Activated CD8-positive, alpha-beta memory T cell treated with anti-CD3 and anti-CD28 coated beads, Interleukin-2, amount 50 U/mL, for 24 hours (primary cell): ENCODE results near the gene KITLG.
"Not testable (repeated sequence)": the region's sequence is repeated elsewhere in the genome, so short reads cannot be mapped to it uniquely, and the experiment has no call there.

Experiments used
- DNase-seq: peaks from one replicate; pipeline ENCODE4 v3.0.0-alpha.2; 2020; ENCODE audit errors: extremely low read depth

Gene KITLG

DNA sequence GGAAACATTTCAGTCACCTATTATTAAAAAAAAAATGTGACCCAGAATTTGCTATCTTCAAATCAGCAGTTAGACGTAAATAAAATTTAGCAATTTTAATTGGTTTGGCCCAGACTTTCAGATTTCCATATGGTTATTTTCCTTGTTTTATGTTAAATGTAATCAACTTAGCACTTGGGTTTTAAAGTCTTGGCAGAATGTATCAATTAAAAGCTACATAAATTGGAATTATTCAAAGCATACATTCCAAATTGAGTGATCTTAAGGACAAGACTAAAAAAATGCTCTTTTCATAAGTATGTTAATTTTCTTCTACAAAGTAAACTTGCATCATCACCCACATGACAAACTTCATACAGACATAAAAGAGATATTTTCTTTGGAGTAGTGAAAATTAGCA, 3.4 kb downstream of the KITLG start:
- no peak for DNase-seq

DNA sequence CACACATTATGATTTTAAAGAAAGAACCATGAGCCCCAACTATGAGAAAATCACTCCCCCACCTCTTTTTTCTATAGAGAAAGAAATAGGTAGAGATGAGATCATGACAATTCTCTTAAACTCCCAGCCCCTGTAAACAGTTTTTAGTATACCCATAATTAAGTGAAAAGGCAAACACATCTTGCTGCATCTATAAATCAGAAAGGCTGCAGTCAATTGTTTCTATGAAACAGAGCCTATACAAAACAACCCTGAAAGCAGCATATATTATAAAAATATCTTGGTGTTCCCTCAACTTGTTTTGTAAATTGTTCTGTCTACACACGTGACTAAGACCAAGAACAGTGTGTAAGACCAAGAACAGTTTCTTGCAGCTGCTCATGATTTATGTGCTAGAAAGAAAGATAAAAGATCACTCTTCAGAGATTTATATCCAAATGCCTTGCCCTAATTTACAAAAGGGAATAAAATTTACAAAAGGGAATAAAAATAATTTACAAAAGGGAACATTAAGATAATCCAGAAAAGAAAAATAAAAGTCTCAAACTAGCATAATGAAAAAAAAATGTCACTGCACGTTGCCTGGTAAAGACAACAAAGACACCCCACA, 4.8 kb downstream of the KITLG start:
- DNase-seq = no peak

DNA sequence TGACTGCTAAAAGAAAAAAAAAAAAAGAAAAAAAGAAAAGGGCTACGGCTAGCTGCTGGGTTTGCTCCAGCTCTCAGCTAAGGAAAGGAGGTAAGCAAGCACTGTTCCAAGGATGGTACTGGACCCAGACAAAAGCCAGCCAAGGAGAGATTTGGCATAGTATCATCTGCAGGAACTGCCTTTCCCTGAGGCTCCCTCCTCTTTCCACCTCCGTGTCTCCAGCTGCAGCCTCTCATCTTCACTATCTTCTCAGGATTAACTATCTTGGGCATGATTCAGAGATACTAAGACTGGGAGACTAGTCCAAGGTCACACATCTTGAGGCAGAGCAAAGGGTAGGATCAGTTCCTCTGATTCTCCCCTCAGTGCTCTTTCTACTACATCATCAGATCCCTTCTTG, 6.0 kb downstream of the KITLG start:
- DNase-seq = no peak

GRCh38 chr12:88573583-88573982, 6.7 kb downstream of the KITLG start:
- DNase-seq = no peak

- DNase-seq = no peak
These were observed 7.3 kb downstream of the KITLG start for GRCh38 chr12:88572781-88573549.

DNA sequence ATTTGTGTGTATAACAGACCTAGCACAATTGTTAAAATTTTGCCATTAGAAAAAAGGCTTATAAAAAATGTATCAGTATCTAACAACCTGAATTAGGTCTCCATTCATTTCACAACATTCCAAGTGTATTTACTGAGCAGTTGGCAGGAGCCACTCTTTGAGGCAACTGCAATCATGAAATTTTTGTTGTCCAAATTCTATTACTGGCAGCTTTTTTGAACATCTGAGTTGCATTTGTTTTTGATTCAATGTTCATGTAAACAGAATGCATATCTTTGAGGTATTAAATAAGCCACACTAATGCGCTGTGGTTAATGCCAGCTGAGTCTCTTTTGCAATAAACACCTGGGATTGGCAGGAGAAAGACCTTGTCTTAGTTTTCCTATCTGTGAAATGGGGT, 8.7 kb downstream of the KITLG start:
- DNase-seq = no peak

DNA sequence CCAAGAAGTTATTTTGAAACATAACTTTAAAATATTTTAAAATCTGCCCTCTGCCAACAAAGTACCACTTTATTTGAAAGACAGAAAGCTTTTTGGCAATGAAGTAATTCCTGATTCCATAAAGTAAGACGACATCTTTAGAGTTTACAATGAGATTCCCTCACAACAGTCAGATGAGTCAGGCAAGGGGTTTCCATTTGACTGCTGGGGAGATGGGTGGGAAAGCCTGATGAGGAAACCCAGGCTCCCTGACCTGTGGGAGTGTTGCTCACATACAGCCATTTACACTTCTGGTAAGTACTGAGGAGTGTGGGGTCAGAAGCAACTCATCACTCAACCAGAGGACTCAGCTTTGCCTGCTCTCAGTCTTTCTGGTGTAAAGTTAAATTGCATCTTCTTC, 10.2 kb downstream of the KITLG start:
- no peak for DNase-seq

GRCh38 chr12:88566430-88566829, 13.8 kb downstream of the KITLG start:
- no peak for DNase-seq

DNA sequence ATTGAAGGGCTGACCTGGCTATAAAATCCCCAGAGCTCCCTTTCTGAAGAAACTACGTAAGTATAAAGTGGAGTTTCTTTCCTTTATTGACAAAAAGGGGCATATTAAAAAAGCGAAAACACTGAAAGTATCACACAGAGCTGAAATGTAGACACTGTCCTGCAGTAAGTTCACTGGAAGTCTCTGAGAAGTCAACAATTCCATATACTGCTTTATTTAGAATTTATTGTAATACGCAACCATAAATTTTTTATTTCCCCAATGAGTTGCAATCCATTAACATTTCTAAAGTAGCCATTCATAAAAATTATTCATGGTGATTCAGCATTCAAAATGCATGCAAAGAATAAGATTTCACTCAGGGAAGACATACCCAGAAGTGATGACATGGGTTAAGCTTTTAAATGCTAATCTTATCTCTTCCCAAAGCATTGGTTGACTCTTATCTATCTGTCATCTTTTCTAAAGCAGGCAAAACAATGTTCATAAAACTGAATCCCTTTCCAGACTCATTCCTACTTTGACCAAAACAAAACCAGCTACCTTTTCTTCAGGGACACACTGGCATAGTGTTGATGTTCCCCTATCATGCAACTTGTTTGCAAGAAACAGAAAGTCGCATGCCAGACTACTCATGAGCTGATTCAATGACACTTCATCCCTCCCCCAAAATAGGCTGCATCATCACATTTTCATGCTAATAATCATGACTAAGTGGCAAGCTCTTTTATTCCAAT, 17.3 kb downstream of the KITLG start:
- DNase-seq = no peak

DNA sequence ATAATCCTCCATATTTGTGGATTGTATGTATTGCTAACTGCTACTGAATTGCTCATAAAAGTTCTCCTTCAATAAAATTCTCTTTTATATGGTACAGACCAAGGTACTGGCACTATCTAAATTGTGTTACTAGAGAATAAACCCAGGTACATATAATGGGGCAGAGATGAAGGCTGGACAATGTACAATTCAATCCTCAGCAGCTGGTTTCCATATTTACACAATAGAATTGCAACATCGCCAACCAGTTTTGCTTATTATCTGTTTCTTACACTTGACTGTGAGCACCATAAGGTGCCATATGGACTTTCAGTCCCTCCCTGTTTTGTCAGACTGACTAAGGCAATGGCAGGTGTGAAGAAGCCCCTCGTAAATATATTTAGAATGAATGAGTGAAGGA, 18.1 kb downstream of the KITLG start:
- DNase-seq = no peak

DNA sequence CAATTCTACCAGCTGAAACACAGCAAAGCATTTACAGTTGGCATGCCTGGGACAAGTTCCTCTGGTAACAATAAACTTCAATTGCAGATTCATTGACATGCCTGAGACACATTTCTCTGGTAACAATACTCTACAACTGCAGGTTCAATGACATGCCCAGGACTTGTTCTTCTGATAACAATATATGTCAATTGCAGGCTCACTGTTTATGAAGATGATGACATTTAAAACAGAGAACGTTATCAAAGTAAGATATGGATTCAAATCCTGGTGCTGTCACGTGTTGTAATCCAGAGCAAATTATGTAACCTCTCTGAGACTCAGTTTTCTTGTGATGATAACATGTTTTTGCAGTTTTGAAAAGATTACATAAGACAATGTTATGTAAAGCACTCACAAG, 20.5 kb downstream of the KITLG start:
- DNase-seq = no peak

GRCh38 chr12:88559199-88559598, 21.1 kb downstream of the KITLG start:
- DNase-seq = no peak

DNA sequence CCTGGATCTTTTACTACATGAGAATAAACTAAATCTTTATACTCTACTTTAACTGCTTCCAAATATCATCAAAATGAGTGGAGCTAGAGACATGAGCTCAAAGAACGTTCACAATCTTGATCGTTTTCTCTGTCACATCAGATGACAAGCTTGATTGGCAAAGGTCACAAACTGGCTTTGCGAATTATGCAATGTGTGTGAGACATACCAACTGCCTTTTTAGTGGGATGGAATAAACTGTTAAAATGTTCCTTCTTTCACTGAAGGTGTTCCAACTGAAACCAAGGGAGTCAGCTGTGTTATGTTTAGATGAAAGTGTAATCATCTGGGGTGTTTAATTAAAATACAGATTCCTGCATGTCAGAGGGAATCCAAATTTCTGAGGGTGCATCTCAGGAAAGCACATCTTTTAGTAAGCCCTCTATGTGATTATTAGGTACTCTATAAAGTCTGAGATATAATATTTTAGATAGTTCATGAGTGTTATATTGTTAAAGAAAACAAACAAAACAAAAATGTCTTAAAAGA, 21.9 kb downstream of the KITLG start:
- no peak for DNase-seq

GRCh38 chr12:88556213-88556774, 24.0 kb downstream of the KITLG start:
- no peak for DNase-seq

GRCh38 chr12:88553941-88554658, 26.2 kb downstream of the KITLG start:
- no peak for DNase-seq

DNA sequence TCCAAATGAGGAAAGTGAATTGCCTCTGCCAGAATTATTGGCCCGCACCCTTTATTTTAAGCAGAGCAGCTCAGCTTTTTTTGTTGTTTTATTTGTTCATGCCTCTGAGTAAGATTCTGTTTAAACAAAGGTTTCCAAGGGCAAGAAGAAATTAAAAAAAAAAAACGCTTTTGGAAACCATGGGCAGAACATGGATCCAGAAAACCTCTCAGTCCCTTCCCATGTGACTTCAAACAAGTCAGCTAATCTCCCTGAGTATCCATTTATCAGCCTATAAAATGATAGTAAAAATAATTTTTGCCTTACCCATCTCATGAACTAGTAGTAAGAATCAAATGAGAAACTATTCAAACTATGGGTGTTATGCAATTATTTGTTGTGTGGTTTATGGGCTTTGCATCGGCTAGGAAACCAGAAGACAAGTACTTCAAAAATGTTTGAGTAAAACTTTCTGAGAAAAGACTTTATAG, 27.6 kb downstream of the KITLG start:
- no peak for DNase-seq

DNA sequence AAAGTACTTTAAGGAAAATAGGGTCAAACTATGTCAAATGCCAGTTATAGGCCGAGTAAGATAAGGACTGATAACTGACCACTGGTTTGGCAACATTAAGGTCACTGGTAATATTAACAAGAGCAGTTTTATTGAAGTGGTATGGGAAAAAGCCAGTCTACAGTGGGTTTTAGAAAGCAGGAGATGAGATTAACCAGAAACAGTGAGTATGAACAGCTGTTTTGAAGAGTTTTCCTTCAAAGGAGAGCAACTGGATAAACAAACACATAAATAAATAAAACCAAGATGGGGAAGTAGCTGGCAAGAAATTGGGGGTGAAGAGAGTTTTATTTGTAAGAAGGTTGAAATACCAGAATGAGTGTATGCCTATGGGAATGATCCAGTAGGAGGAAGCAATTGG, 30.3 kb downstream of the KITLG start:
- DNase-seq = no peak

DNA sequence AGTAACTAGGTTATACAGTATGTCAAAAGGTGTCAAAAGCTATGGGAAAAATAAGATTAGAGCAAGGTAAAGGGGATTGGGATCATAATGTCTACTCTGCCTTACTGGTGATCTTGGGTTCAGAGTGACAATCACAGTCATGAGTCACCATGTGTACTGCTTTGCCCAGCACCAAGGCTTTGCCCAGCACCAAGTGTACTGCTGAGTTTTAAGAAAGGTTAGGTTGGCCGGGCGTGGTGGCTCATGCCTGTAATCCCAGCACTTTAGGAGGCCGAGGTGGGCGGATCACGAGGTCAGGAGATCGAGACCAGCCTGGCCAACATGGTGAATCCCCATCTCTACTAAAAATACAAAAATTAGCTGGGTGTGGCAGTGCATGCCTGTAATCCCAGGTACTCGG, 32.3 kb downstream of the KITLG start:
- not testable (repeated sequence) for DNase-seq

- DNase-seq = no peak
These were observed 33.4 kb downstream of the KITLG start for GRCh38 chr12:88546853-88547252.

DNA sequence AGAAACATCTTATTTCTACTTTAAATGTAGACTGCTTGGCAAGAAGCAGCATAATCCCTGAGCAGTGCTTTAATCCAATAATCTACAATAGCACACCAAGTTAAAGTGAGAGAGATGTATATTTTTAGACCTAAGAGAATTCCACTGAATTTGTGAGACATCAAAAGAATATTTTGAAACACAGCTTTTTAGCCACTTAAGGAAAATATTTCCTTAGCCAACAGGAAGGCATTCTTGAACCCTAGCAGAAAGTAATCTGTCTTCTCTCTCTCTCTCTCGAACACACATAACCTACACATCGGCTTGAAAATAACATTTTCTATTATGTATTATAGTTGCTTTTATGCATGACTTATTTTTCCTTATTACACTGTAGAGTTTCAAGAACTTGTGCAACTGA, 34.0 kb downstream of the KITLG start:
- no peak for DNase-seq
